GM23338 (cell line): ENCODE data around the gene MUC5AC. TPM values are rescaled to one million over a fixed set of nuclear protein-coding genes. Genes with fewer than 3 reads are reported as not detected.

Experiments
- ATAC-seq: fragments of 200-7000 bp; cut with Tn5 transposase; 3 replicates; pipeline ENCODE4 v1.9.1; 2020
- DNase-seq: peaks from one replicate; pipeline ENCODE4 v3.0.0-alpha.2; 2015; ENCODE audit warnings: low spot score
- H2AFZ ChIP-seq: fragments of 200-600 bp; sonication (generic); 2 replicates; pipeline ENCODE4 v1.8.0; 2016; ENCODE audit warnings: antibody characterized with exemption, mild to moderate bottlenecking, moderate library complexity
- H3F3A ChIP-seq: fragments of 200-600 bp; sonication (generic); replicated peaks from 2 replicates; pipeline ENCODE4 v1.8.0; 2017; ENCODE audit warnings: antibody characterized with exemption, mixed run types, low read depth
- H3K27ac ChIP-seq: fragments of 200-600 bp; sonication (generic); 2 replicates; pipeline ENCODE4 v1.6.1; 2016; ENCODE audit warnings: low read depth
- H3K27me3 ChIP-seq: fragments of 200-600 bp; sonication (generic); 2 replicates; pipeline ENCODE4 v1.8.0; 2016; ENCODE audit warnings: mild to moderate bottlenecking, mixed run types, moderate library complexity; ENCODE audit not compliant: insufficient read depth
- H3K36me3 ChIP-seq: fragments of 200-600 bp; sonication (generic); 2 replicates; pipeline ENCODE4 v1.8.0; 2016; ENCODE audit warnings: mild to moderate bottlenecking; ENCODE audit not compliant: insufficient read depth
- H3K4me1 ChIP-seq: fragments of 200-600 bp; sonication (generic); 2 replicates; pipeline ENCODE4 v1.8.0; 2016; ENCODE audit warnings: mild to moderate bottlenecking, moderate library complexity; ENCODE audit not compliant: insufficient read depth
- H3K4me2 ChIP-seq: fragments of 200-600 bp; sonication (generic); 2 replicates; pipeline ENCODE4 v1.7.1; 2017; ENCODE audit warnings: mixed run types
- H3K4me3 ChIP-seq: fragments of 200-600 bp; sonication (generic); 2 replicates; pipeline ENCODE4 v1.6.1; 2016; ENCODE audit warnings: mixed run types
- H3K79me2 ChIP-seq: fragments of 200-600 bp; sonication (generic); replicated peaks from 2 replicates; pipeline ENCODE4 v1.8.0; 2017; ENCODE audit warnings: mild to moderate bottlenecking; ENCODE audit not compliant: insufficient read depth
- H3K9me2 ChIP-seq: fragments of 200-600 bp; sonication (generic); 2 replicates; pipeline ENCODE4 v1.8.0; 2017; ENCODE audit not compliant: insufficient read depth
- H4K20me1 ChIP-seq: fragments of 200-600 bp; sonication (generic); replicated peaks from 2 replicates; pipeline ENCODE4 v1.8.0; 2017; ENCODE audit warnings: mild to moderate bottlenecking; ENCODE audit not compliant: insufficient read depth
- H3K27ac Mint-ChIP-seq: 2 replicates; pipeline ENCODE4 v1.8.0; 2020; ENCODE audit warnings: inconsistent platforms, mild to moderate bottlenecking, moderate library complexity, mixed read lengths
- H3K27me3 Mint-ChIP-seq: 3 replicates; pipeline ENCODE4 v1.8.0; 2022; ENCODE audit warnings: low read depth, mild to moderate bottlenecking, moderate library complexity, mixed read lengths, inconsistent platforms; ENCODE audit not compliant: insufficient read depth, poor library complexity
- H3K36me3 Mint-ChIP-seq: 3 replicates; pipeline ENCODE4 v1.8.0; 2021; ENCODE audit warnings: low read depth, mild to moderate bottlenecking, inconsistent platforms, moderate library complexity, mixed read lengths
- H3K4me1 Mint-ChIP-seq: 3 replicates; pipeline ENCODE4 v1.8.0; 2020; ENCODE audit warnings: mild to moderate bottlenecking, inconsistent platforms, mixed read lengths
- H3K4me3 Mint-ChIP-seq: 3 replicates; pipeline ENCODE4 v1.8.0; 2021; ENCODE audit warnings: moderate library complexity, mild to moderate bottlenecking, inconsistent platforms, mixed read lengths
- H3K9me3 Mint-ChIP-seq: 3 replicates; pipeline ENCODE4 v1.8.0; 2020; ENCODE audit warnings: moderate library complexity, mild to moderate bottlenecking, inconsistent platforms, mixed read lengths
- CREB1 ChIP-seq: fragments of 250-450 bp; sonication (Bioruptor Pico); IDR thresholded peaks from 2 replicates; pipeline ENCODE4 v1.5.0; 2020; ENCODE audit warnings: low read depth, mild to moderate bottlenecking, moderate library complexity
- CTCF ChIP-seq, 2 experiments: fragments of 200-600 bp in 1 of 2; sonication (generic) in 1 of 2; conservative IDR thresholded peaks; 2 replicates each; pipeline versions ENCODE4 v1.5.1 to v1.6.1; 2016 to 2017; ENCODE audit warnings: antibody characterized with exemption in 2 of 2, low read depth in 2 of 2, mild to moderate bottlenecking in 2 of 2, moderate library complexity in 1 of 2
- REST ChIP-seq: IDR thresholded peaks from one replicate; pipeline ENCODE4 v1.6.1; 2018; ENCODE audit warnings: antibody characterized with exemption; ENCODE audit not compliant: unreplicated experiment
- ZNF114 ChIP-seq: fragments of 250-450 bp; sonication (Bioruptor Pico); IDR thresholded peaks from 2 replicates; pipeline ENCODE4 v1.5.0; 2020; ENCODE audit warnings: mild to moderate bottlenecking, moderate library complexity
- polyA plus RNA-seq: library from polyadenylated mRNA; unstranded; fragments of >200 nt; fragmentation: Nextera tagmentation; extraction: Ambion mirVana; gene quantifications from 2 replicates; pipeline ENCODE4 v1.2.1, GENCODE V29; 2016
- total RNA-seq: library from RNA; depleted of rRNA; stranded (reverse); fragments of >200 nt; shearing (Covaris generic); gene quantifications from 2 replicates; pipeline ENCODE4 v1.2.3, GENCODE V29; 2014

Gene MUC5AC
- total and polyA plus RNA-seq, 2 experiments from 2014 or later: not detected

GRCh38 chr11:1192741-1193325 is 35.1 kb downstream of the MUC5AC start:
- H3K27ac Mint-ChIP-seq: no peak overlapping the region
- no peak for DNase-seq

More at GRCh38 chr11:1192741-1193325, 35.1 kb downstream of the MUC5AC start:
- Mint-ChIP-seq H3K36me3 (no peaks in the 10 kb centered on the region), H3K27me3 (peaks cover 6% of the 10 kb centered on the region), H3K4me3 (no peak overlapping the region), H3K9me3 (no peaks in the 10 kb centered on the region; the same call in 1 of the 3 replicates), H3K4me1 (no peaks in the 10 kb centered on the region)
- no peak overlapping the region for H3K4me3 ChIP-seq
- no peaks in the 10 kb centered on the region for H3K27me3 ChIP-seq
- no peak overlapping the region for H3K27ac ChIP-seq
- no peaks in the 10 kb centered on the region for H3K9me2 ChIP-seq
- no peaks in the 10 kb centered on the region for H4K20me1 ChIP-seq
- H3K36me3 ChIP-seq: no peaks in the 10 kb centered on the region
- no peaks in the 10 kb centered on the region for H3K4me1 ChIP-seq
- no peak overlapping the region for H3K4me2 ChIP-seq
- TF ChIP-seq REST (no peak), ZNF114 (CRISPR knock-in tag) (no peak), CTCF (conservative IDR thresholded peaks at IDR 0.05; ENCODE audit: low read depth in 2 of 2) (no peak), CREB1 (CRISPR knock-in tag) (no peak)
- no peaks in the 10 kb centered on the region for H3F3A ChIP-seq
- no peaks in the 10 kb centered on the region for H3K79me2 ChIP-seq
- ATAC-seq: no peak
- no peak overlapping the region for H2AFZ ChIP-seq
